HCT116 (cell line): ENCODE measurements around the gene RASGRF1. TPM values are rescaled to one million over a fixed set of nuclear protein-coding genes. Genes with fewer than 3 reads are reported as not detected.

Experiments
- ATAC-seq: fragments of 200-7000 bp; cut with Tn5 transposase; 2 replicates; pipeline ENCODE4 v1.9.1; 2020; ENCODE audit warnings: mild to moderate bottlenecking, moderate library complexity
- BruUV-seq: library from RNA; stranded (reverse); fragments of 400-500 nt; replicated peaks from 2 replicates; lab custom pipeline; 2021; lab: Mats Ljungman, UMichigan
- CTCF ChIA-PET: fragments of 300-600 bp; sonication (Branson Sonifier 250); formaldehyde crosslinking; loops from one replicate; lab custom pipeline; 2021; ENCODE audit warnings: antibody characterized with exemption; lab: Charles Lee
- POLR2A ChIA-PET: fragments of 300-600, 350-600 bp; sonication (Branson Sonifier 250); formaldehyde crosslinking; loops from one replicate; lab custom pipeline; 2021; ENCODE audit warnings: antibody characterized with exemption; lab: Charles Lee
- RAD21 ChIA-PET, 2 experiments: fragments of 300-600 bp; sonication (Branson Sonifier 250); formaldehyde crosslinking; loops; one replicate each; lab custom pipeline; 2023; ENCODE audit warnings: low total read pairs in 2 of 2; ENCODE audit not compliant: uncharacterized antibody in 2 of 2, unreplicated experiment in 2 of 2, low non-redundant PET in 1 of 2; lab: Charles Lee
- DNase-seq: peaks from one replicate; pipeline ENCODE4 v3.0.0-alpha.2; 2010; ENCODE audit warnings: low read depth, low spot score
- H2AFZ ChIP-seq: fragments of 200-600 bp; shearing (Covaris generic), sonication (generic); 2 replicates; pipeline ENCODE4 v1.6.1; 2017; ENCODE audit warnings: low read depth, mixed run types, mixed read lengths, antibody characterized with exemption, low read length; ENCODE audit not compliant: poor library complexity, severe bottlenecking
- H3K27ac ChIP-seq: 2 replicates; pipeline ENCODE4 v1.5.1; 2012; ENCODE audit warnings: low read depth, low read length
- H3K27me3 ChIP-seq: fragments of 200-600 bp; sonication (generic); 2 replicates; pipeline ENCODE4 v1.6.1; 2016; ENCODE audit warnings: mixed run types, low read length, mixed read lengths; ENCODE audit not compliant: insufficient read depth
- H3K36me3 ChIP-seq, 2 experiments: fragments of 200-500 bp in 1 of 2; fragments of 200-600 bp in 1 of 2; sonication (Bioruptor generic) in 1 of 2; sonication (generic) in 1 of 2; 2 replicates each; pipeline versions ENCODE4 v1.5.1 to v1.6.1; 2014 to 2016; ENCODE audit warnings: low read length in 2 of 2, inconsistent platforms in 1 of 2, mixed read lengths in 1 of 2, mixed run types in 1 of 2; ENCODE audit not compliant: insufficient read depth in 2 of 2, control insufficient read depth in 1 of 2
- H3K4me1 ChIP-seq, 2 experiments: fragments of 200-600 bp in 1 of 2; sonication (generic) in 1 of 2; 2 replicates each; pipeline versions ENCODE4 v1.5.1 to v1.6.1; 2012 to 2017; ENCODE audit warnings: low read length in 2 of 2, inconsistent platforms in 1 of 2, mild to moderate bottlenecking in 1 of 2, mixed read lengths in 1 of 2, mixed run types in 1 of 2, moderate library complexity in 1 of 2; ENCODE audit not compliant: insufficient read depth in 2 of 2, control insufficient read depth in 1 of 2
- H3K4me2 ChIP-seq: fragments of 200-600 bp; sonication (generic); 2 replicates; pipeline ENCODE4 v1.6.1; 2017; ENCODE audit warnings: mixed run types, low read length, mixed read lengths
- H3K4me3 ChIP-seq, 2 experiments: fragments of 200-600 bp in 1 of 2; sonication (generic) in 1 of 2; replicated peaks in 1 of 2; 2 replicates each; pipeline ENCODE4 v1.5.1; 2011 to 2016; ENCODE audit warnings: low read length in 2 of 2, control low read depth in 1 of 2, low read depth in 1 of 2, mild to moderate bottlenecking in 1 of 2, mixed read lengths in 1 of 2, mixed run types in 1 of 2
- H3K79me2 ChIP-seq: fragments of 200-600 bp; sonication (generic); 2 replicates; pipeline ENCODE4 v1.6.1; 2017; ENCODE audit warnings: mild to moderate bottlenecking, mixed run types, low read length, moderate library complexity, mixed read lengths; ENCODE audit not compliant: insufficient read depth
- H3K9ac ChIP-seq: fragments of 200-600 bp; sonication (generic); 2 replicates; pipeline ENCODE4 v1.6.1; 2016; ENCODE audit warnings: low read length, mixed read lengths
- H3K9me2 ChIP-seq: fragments of 200-600 bp; sonication (generic), shearing (Covaris generic); 2 replicates; pipeline ENCODE4 v1.6.1; 2017; ENCODE audit warnings: mixed run types, mild to moderate bottlenecking, moderate library complexity; ENCODE audit not compliant: insufficient read depth
- H3K9me3 ChIP-seq, 2 experiments: fragments of 200-500 bp in 1 of 2; fragments of 200-600 bp in 1 of 2; sonication (Bioruptor generic) in 1 of 2; sonication (generic) in 1 of 2; 2 replicates each; pipeline ENCODE4 v1.6.1; 2014 to 2017; ENCODE audit warnings: low read length in 2 of 2, mixed read lengths in 2 of 2, inconsistent platforms in 1 of 2, low read depth in 1 of 2, mild to moderate bottlenecking in 1 of 2, mixed run types in 1 of 2, moderate library complexity in 1 of 2; ENCODE audit not compliant: control insufficient read depth in 1 of 2, insufficient read depth in 1 of 2
- H4K20me1 ChIP-seq: fragments of 200-600 bp; sonication (generic), shearing (Covaris generic); 2 replicates; pipeline ENCODE4 v1.6.1; 2017; ENCODE audit warnings: mixed run types, mild to moderate bottlenecking, moderate library complexity; ENCODE audit not compliant: insufficient read depth
- ELF1 ChIP-seq: IDR thresholded peaks from 2 replicates; pipeline ENCODE4 v1.6.1; 2012; ENCODE audit warnings: low read depth, borderline replicate concordance
- EZH2phosphoT487 ChIP-seq: fragments of 200-600 bp; IDR thresholded peaks from 2 replicates; pipeline ENCODE4 v1.6.1; 2018; ENCODE audit warnings: antibody characterized with exemption, borderline replicate concordance
- MAX ChIP-seq: IDR thresholded peaks from 2 replicates; pipeline ENCODE4 v1.6.1; 2012
- POLR2A ChIP-seq: IDR thresholded peaks from 2 replicates; pipeline ENCODE4 v1.7.0; 2011; ENCODE audit warnings: borderline replicate concordance; ENCODE audit not compliant: insufficient read depth, insufficient read length; ENCODE audit errors: extremely low read depth
- POLR2AphosphoS5 ChIP-seq: IDR thresholded peaks from 2 replicates; pipeline ENCODE4 v1.6.1; 2011; ENCODE audit warnings: mild to moderate bottlenecking, low read depth, low read length, moderate library complexity
- REST ChIP-seq: IDR thresholded peaks from 2 replicates; pipeline ENCODE4 v1.6.1; 2012; ENCODE audit warnings: low read depth
- intact Hi-C: fragments of 100-400 bp; cut with micrococcal nuclease; formaldehyde crosslinking; loops from 2 replicates; pipeline ENCODE4 v1.10.0; 2022
- total RNA-seq: library from RNA; stranded (reverse); gene quantifications from one replicate; pipeline ENCODE4 v1.2.1, GENCODE V29; 2021; ENCODE audit not compliant: unreplicated experiment

Gene RASGRF1
- total RNA-seq, 1 experiment from 2014 or later, result 2.4 TPM

- ChIA-PET POLR2A (no interaction called here), RAD21 (no interaction called here), CTCF (interaction anchor here (2.0 kb wide), 1 partner anchor 182 kb away, joined by 6 read pairs; no protein-coding TSS in a partner anchor)
- peak overlapping the region; percentile 79; the same call in 1 of the 2 replicates for H3K27ac ChIP-seq
- H3K36me3 ChIP-seq, result no peaks in the 10 kb centered on the region
- H3K9me3 ChIP-seq, result no peaks in the 10 kb centered on the region
- ATAC-seq (no peak), DNase-seq (no peak)
- no peaks in the 10 kb centered on the region for H4K20me1 ChIP-seq
- H3K79me2 ChIP-seq, result no peaks in the 10 kb centered on the region
- intact Hi-C loops, result loop anchor here (10.0 kb wide), 1 partner anchor 248 kb away; no protein-coding TSS in a partner anchor
- H3K9me2 ChIP-seq, result no peaks in the 10 kb centered on the region
- TF ChIP-seq REST, result no peak
- TF ChIP-seq ELF1, result no peak
- TF ChIP-seq POLR2A, result no peak
- TF ChIP-seq EZH2phosphoT487, result no peak
- TF ChIP-seq MAX, result peak; percentile 42; the same call in 1 of the 2 replicates
- TF ChIP-seq POLR2AphosphoS5, result no peak
- 0 out of 4 replicates have a peak overlapping the region, but pooled peaks of 1 of the 2 experiments have one; percentile 47 for H3K4me3 ChIP-seq
- BruUV-seq, result no TSS peak
- peak overlapping the region; percentile 86 for H3K4me2 ChIP-seq
- H3K4me1 ChIP-seq, result peaks cover 30 to 44% of the 10 kb centered on the region in 2 experiments
- H2AFZ ChIP-seq, result no peak overlapping the region
- H3K9ac ChIP-seq, result no peak overlapping the region
- no peaks in the 10 kb centered on the region for H3K27me3 ChIP-seq
Measured at GRCh38 chr15:79002581-79002980, 88.0 kb downstream of the RASGRF1 start.
